NCI-H2029 (cell line): Measurements from ENCODE around the gene KANSL1L.

Experiments used
- DNase-seq: peaks from one replicate; lab custom pipeline; 2025; lab: John Stamatoyannopoulos, UW

The KANSL1L gene

GRCh38 chr2:209993968-209994367 is 177.2 kb downstream of the KANSL1L start:
- DNase-seq: no peak

DNA sequence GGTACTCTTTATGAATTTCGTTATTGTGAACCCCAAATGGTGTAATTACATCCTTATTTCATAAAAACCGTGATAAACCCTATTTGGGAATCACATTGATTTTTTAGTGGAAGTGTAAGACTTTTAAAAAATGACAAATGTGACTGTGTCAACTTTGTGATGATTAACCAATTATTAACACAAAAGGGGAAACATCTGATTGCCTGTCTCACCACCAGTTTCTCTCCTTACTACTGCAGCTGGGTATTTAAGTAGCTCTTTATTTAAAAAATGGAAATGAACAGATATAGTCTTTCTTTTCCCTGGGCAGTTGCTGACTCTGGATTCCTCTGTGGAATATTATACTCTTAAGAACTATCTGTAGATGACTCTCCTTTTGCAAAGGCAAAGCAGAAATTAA is 180.4 kb downstream of the KANSL1L start:
- no peak for DNase-seq

- no peak for DNase-seq
These were observed 183.2 kb downstream of the KANSL1L start for GRCh38 chr2:209988010-209988409.

GRCh38 chr2:209986415-209986814 is 184.8 kb downstream of the KANSL1L start:
- no peak for DNase-seq

- DNase-seq: no peak
These were observed 185.3 kb downstream of the KANSL1L start for GRCh38 chr2:209985874-209986273.

GRCh38 chr2:209984291-209984690 is 186.9 kb downstream of the KANSL1L start:
- no peak for DNase-seq

DNA sequence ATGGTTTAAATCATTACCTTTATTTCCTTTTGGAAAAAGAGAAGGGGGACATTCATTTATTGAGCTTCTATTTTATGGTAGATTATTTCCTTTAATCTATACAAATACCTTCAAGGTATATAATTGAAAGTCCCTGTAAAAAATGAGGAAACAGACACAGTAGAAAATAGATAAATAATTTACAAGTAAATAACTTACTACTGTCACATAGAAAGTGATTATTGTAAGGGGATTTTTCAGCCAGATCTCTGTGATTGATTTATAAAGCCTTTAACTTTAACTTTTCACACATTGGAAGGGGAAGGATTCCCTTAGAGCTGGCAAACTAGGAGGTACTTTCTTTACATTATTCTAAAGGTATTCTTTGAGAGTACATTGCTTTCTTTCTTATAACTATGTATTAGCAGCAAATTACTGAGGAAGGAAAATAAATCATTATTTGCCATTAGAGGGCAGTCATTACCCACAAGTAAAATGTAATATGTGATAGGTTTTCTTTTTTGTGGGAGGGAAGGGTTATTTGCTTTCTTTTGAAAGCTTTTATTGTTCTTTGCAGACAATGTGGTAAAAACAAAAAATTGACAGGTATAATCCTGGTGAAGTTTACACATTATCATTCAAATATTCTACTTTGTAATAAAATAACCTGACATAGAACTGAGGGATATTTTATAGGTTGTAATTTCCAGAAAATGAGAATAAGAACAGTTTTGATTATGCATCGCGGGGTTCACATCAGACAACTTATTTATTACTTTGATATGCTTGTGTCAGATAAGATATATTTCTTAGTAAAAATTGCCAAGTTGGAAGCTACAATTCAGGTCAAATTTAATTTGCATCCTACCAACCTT is 193.6 kb downstream of the KANSL1L start:
- DNase-seq: no peak

- DNase-seq: no peak
These were observed 194.4 kb downstream of the KANSL1L start for GRCh38 chr2:209976698-209977385.

- DNase-seq: no peak
These were observed 196.6 kb downstream of the KANSL1L start for GRCh38 chr2:209974576-209974975.

- DNase-seq: no peak
These were observed 197.9 kb downstream of the KANSL1L start for GRCh38 chr2:209973328-209973727.
